Vagina (tissue), 2 donors: ENCODE results near the gene DIPK2A.

Experiments
- CTCF ChIP-seq, 3 experiments: fragments of 450-650 bp in 2 of 3; fragments of 200-600 bp in 1 of 3; sonication (generic) in 1 of 3; IDR thresholded peaks; one replicate each; pipeline ENCODE4 v1.5.1; 2017 to 2019; ENCODE audit warnings: antibody characterized with exemption in 3 of 3, mild to moderate bottlenecking in 2 of 3, moderate library complexity in 2 of 3
- POLR2AphosphoS5 ChIP-seq, 2 donors: sonication (generic); formaldehyde crosslinking; IDR thresholded peaks; one replicate each; pipeline ENCODE4 v1.9.0; 2017; ENCODE audit warnings: antibody characterized with exemption in 2 of 2, mild to moderate bottlenecking in 2 of 2, low read depth in 1 of 2; ENCODE audit not compliant: insufficient read depth in 1 of 2

- TF ChIP-seq CTCF (IDR thresholded peaks at IDR 0.05) (peak in 1 of 3 experiments; percentile 14), POLR2AphosphoS5 (IDR thresholded peaks at IDR 0.05; ENCODE audit: insufficient read depth in 1 of 2, low read depth in 1 of 2) (peak in 1 of 2 donors; percentile 62)
Observed at GRCh38 chr3:143972505-143973258, 1.1 kb downstream of the DIPK2A start.
